ENCODE measurements around the gene HSPG2.

The HSPG2 gene

GRCh38 chr1:21815724-21816321, 121.3 kb downstream of the HSPG2 start:
- DNase-seq = no peak
- no peaks in the 10 kb centered on the region for H3K9me3 ChIP-seq (ENCODE audit: severe bottlenecking)
- H3K4me3 ChIP-seq (ENCODE audit: low read depth, low read length) = no peak overlapping the region
- no peaks in the 10 kb centered on the region for H3K27me3 ChIP-seq (ENCODE audit: insufficient read depth, low read depth, severe bottlenecking)
- no peak for TF ChIP-seq CTCF (IDR thresholded peaks at IDR 0.05; ENCODE audit: low read depth, low read length)
- no peak overlapping the region for H3K27ac ChIP-seq
- no peaks in the 10 kb centered on the region for H3K36me3 ChIP-seq

GRCh38 chr1:21814981-21815582, 122.0 kb downstream of the HSPG2 start:
- Histone ChIP-seq H3K27me3 (ENCODE audit: insufficient read depth, low read depth, severe bottlenecking) (no peaks in the 10 kb centered on the region), H3K4me3 (ENCODE audit: low read depth, low read length) (no peak overlapping the region)
- TF ChIP-seq CTCF (IDR thresholded peaks at IDR 0.05; ENCODE audit: low read depth, low read length) = no peak

GRCh38 chr1:21814241-21814918, 122.7 kb downstream of the HSPG2 start:
- Histone ChIP-seq H3K9me3 (ENCODE audit: severe bottlenecking) (no peaks in the 10 kb centered on the region), H3K4me3 (ENCODE audit: low read depth, low read length) (no peak overlapping the region), H3K27me3 (ENCODE audit: insufficient read depth, low read depth, severe bottlenecking) (no peaks in the 10 kb centered on the region), H3K27ac (no peak overlapping the region), H3K36me3 (no peaks in the 10 kb centered on the region)
- no peak for DNase-seq
- no peak for TF ChIP-seq CTCF (IDR thresholded peaks at IDR 0.05; ENCODE audit: low read depth, low read length)

More at GRCh38 chr1:21814981-21815582, 122.0 kb downstream of the HSPG2 start:
- no peaks in the 10 kb centered on the region for H3K36me3 ChIP-seq
- H3K27ac ChIP-seq = no peak overlapping the region
- DNase-seq = no peak
- no peaks in the 10 kb centered on the region for H3K9me3 ChIP-seq (ENCODE audit: severe bottlenecking)

GRCh38 chr1:21813542-21813941, 123.6 kb downstream of the HSPG2 start:
- Histone ChIP-seq H3K4me3 (ENCODE audit: low read depth, low read length) (no peak overlapping the region), H3K27me3 (ENCODE audit: insufficient read depth, low read depth, severe bottlenecking) (no peaks in the 10 kb centered on the region), H3K36me3 (no peaks in the 10 kb centered on the region), H3K9me3 (ENCODE audit: severe bottlenecking) (no peaks in the 10 kb centered on the region), H3K27ac (no peak overlapping the region)
- no peak for DNase-seq
- TF ChIP-seq CTCF (IDR thresholded peaks at IDR 0.05; ENCODE audit: low read depth, low read length) = no peak

GRCh38 chr1:21811875-21812305, 125.2 kb downstream of the HSPG2 start, which contains the start of gene LDLRAD2:
LDLRAD2 (plus strand) TSS chr1:21812265; CDS start chr1:21812452, 187 bp downstream.
- Histone ChIP-seq H3K9me3 (ENCODE audit: severe bottlenecking) (no peaks in the 10 kb centered on the region), H3K4me3 (ENCODE audit: low read depth, low read length) (no peak within 1 kb of the TSS), H3K27ac (no peak within 1 kb of the TSS), H3K27me3 (ENCODE audit: insufficient read depth, low read depth, severe bottlenecking) (no peaks in the 10 kb centered on the region), H3K36me3 (no peaks in the 10 kb centered on the region)
- no peak for DNase-seq
- TF ChIP-seq CTCF (IDR thresholded peaks at IDR 0.05; ENCODE audit: low read depth, low read length) = no peak
